Adipose tissue (tissue), 3 donors: Measurements from ENCODE around the gene MS4A4A. TPM values are rescaled to one million over a fixed set of nuclear protein-coding genes. Genes with fewer than 3 reads are reported as not detected.
"Not testable (repeated sequence)": the region's sequence is repeated elsewhere in the genome, so short reads cannot be mapped to it uniquely, and the experiment has no call there.

ENCODE experiments used
- H3K27ac ChIP-seq: one replicate; pipeline ENCODE4 v1.5.1; 2013; ENCODE audit warnings: low read depth, low read length
- WGBS, 3 donors: extraction: QIAGEN DNeasy Blood & Tissue Kit; methylation state at CpG; one replicate each; pipeline ENCODE4 v1.1.7; 2013; 5-methylcytosine and 5-hydroxymethylcytosine counted together
- polyA plus RNA-seq, 3 donors: library from polyadenylated mRNA; stranded (reverse); fragments of 200-250 nt; gene quantifications; one replicate each; pipeline ENCODE4 v1.2.3, GENCODE V29; 2013
- donor health status: healthy with polysubstance abuse.
- donor health status: Bipolar disorder and iron deficiency.
- donor health status: healthy.

MS4A4A gene
- polyA plus RNA-seq = 10 to 100 TPM in 2 of 3 donors, 1 to 10 TPM in 1; 6.6 to 38.2 (median 37.0) TPM

- WGBS, 3 donors = 48 to 79% (median 55%) methylated on average over 3 of the region's 3 CpGs
These were observed at the start of gene MS4A4A for GRCh38 chr11:60280412-60280811. Gene MS4A4A (plus strand): TSS chr11:60280666. CDS start chr11:60280676, 10 bp downstream.

GRCh38 chr11:60230681-60231080 is 49.8 kb upstream of the MS4A4A start:
- 52 to 78% (median 63%) methylated on average over 1 of the region's 1 CpG for WGBS, 3 donors
- no peak overlapping the region for H3K27ac ChIP-seq

More at GRCh38 chr11:60280412-60280811, at the start of gene MS4A4A:
- no peak within 1 kb of the TSS for H3K27ac ChIP-seq

GRCh38 chr11:60235321-60235720 is 45.1 kb upstream of the MS4A4A start:
- 49 to 71% (median 53%) methylated on average over 3 of the region's 3 CpGs for WGBS, 3 donors

GRCh38 chr11:60240662-60241061 is 39.8 kb upstream of the MS4A4A start:
- 69 to 86% (median 76%) methylated on average over 5 of the region's 5 CpGs for WGBS, 3 donors
- no peak overlapping the region for H3K27ac ChIP-seq

More at GRCh38 chr11:60235321-60235720, 45.1 kb upstream of the MS4A4A start:
- H3K27ac ChIP-seq = no peak overlapping the region

- no peak overlapping the region for H3K27ac ChIP-seq
- 76 to 87% (median 85%) methylated on average over 3 of the region's 3 CpGs for WGBS, 3 donors
These were observed 38.7 kb upstream of the MS4A4A start for GRCh38 chr11:60241786-60242185.

GRCh38 chr11:60242740-60243239 is 37.7 kb upstream of the MS4A4A start, which contains the start of gene MS4A4E:
Gene MS4A4E (minus strand): TSS chr11:60243137. CDS start chr11:60230055, 13,082 bp downstream.
- H3K27ac ChIP-seq = no peak within 1 kb of the TSS
- WGBS, 3 donors = 57 to 82% (median 64%) methylated on average over 5 of the region's 5 CpGs

GRCh38 chr11:60251485-60252212 is 28.8 kb upstream of the MS4A4A start:
- WGBS, 3 donors = 28 to 49% (median 39%) methylated on average over 6 of the region's 6 CpGs
- no peak overlapping the region for H3K27ac ChIP-seq

- 34 to 62% (median 45%) methylated on average over 2 of the region's 2 CpGs for WGBS, 3 donors
- no peak overlapping the region for H3K27ac ChIP-seq
These were observed 28.0 kb upstream of the MS4A4A start for GRCh38 chr11:60252213-60253108.

GRCh38 chr11:60257956-60258722 is 22.3 kb upstream of the MS4A4A start:
- 84 to 90% (median 87%) methylated on average over 4 of the region's 4 CpGs for whole genome bisulfite sequencing, 3 donors
- H3K27ac ChIP-seq = no peak overlapping the region

GRCh38 chr11:60261014-60261413 is 19.5 kb upstream of the MS4A4A start:
- no peak overlapping the region for H3K27ac ChIP-seq

GRCh38 chr11:60263402-60263801 is 17.1 kb upstream of the MS4A4A start:
- H3K27ac ChIP-seq = no peak overlapping the region
- WGBS, 3 donors = 67 to 81% (median 74%) methylated on average over 4 of the region's 4 CpGs

More at GRCh38 chr11:60261014-60261413, 19.5 kb upstream of the MS4A4A start:
- WGBS, 3 donors = 73 to 92% (median 84%) methylated on average over 4 of the region's 4 CpGs

GRCh38 chr11:60264644-60265043 is 15.8 kb upstream of the MS4A4A start:
- 66 to 83% (median 82%) methylated on average over 5 of the region's 5 CpGs for WGBS, 3 donors
- no peak overlapping the region for H3K27ac ChIP-seq

- 24 to 27% (median 25%) methylated on average over 4 of the region's 4 CpGs for WGBS, 3 donors
- no peak overlapping the region for H3K27ac ChIP-seq
These were observed 14.9 kb upstream of the MS4A4A start for GRCh38 chr11:60265373-60266214.

- no peak overlapping the region for H3K27ac ChIP-seq
These were observed 6.0 kb upstream of the MS4A4A start for GRCh38 chr11:60274416-60274815.

GRCh38 chr11:60281485-60281884 is 1.0 kb downstream of the MS4A4A start:
- 31 to 51% (median 41%) methylated on average over 2 of the region's 2 CpGs for WGBS, 3 donors
- no peak overlapping the region for H3K27ac ChIP-seq

GRCh38 chr11:60282286-60282685 is 1.8 kb downstream of the MS4A4A start:
- WGBS, 3 donors = 68 to 80% (median 76%) methylated on average over 2 of the region's 2 CpGs
- H3K27ac ChIP-seq = no peak overlapping the region

- not testable (repeated sequence) for H3K27ac ChIP-seq
- 50 to 73% (median 56%) methylated on average over 7 of the region's 7 CpGs for WGBS, 3 donors
These were observed 5.1 kb downstream of the MS4A4A start for GRCh38 chr11:60285411-60286126.
